ENCODE measurements around the gene AKTIP.

- TF ChIP-seq TAF1 (IDR thresholded peaks at IDR 0.05; ENCODE audit: borderline replicate concordance, insufficient read depth, low read length), result no peak
- no peak for TF ChIP-seq REST (IDR thresholded peaks at IDR 0.05; ENCODE audit: insufficient read depth in 1 of 2, low read depth in 2 of 2, low read length in 2 of 2)
- no peak for TF ChIP-seq POLR2AphosphoS5 (IDR thresholded peaks at IDR 0.05; ENCODE audit: low read depth, low read length)
- TF ChIP-seq SIN3A (IDR thresholded peaks at IDR 0.05; ENCODE audit: borderline replicate concordance, insufficient read depth, low read length), result no peak
These were observed 1.7 kb upstream of the AKTIP start for GRCh38 chr16:53504665-53505064.

Data from PFSK-1 (cell line).